Activated CD4-positive, alpha-beta T cell treated with anti-CD3 and anti-CD28 coated beads, Interleukin-2, amount 50 U/mL, for 48 hours (primary cell): ENCODE results near the gene ZFHX3.

Experiments
- DNase-seq, 2 experiments: peaks; one replicate each; pipeline ENCODE4 v3.0.0-alpha.2; 2020

Gene ZFHX3

GRCh38 chr16:72865258-72865657 lies 182.7 kb downstream of the ZFHX3 start:
- DNase-seq: no peak

- no peak for DNase-seq
These were observed 183.6 kb downstream of the ZFHX3 start for GRCh38 chr16:72864130-72864833.

GRCh38 chr16:72862090-72862489 lies 185.8 kb downstream of the ZFHX3 start:
- no peak for DNase-seq

- DNase-seq: no peak
These were observed 187.0 kb downstream of the ZFHX3 start for GRCh38 chr16:72860726-72861562.

GRCh38 chr16:72859581-72859980 lies 188.3 kb downstream of the ZFHX3 start:
- DNase-seq: no peak

GRCh38 chr16:72858665-72859493 lies 189.0 kb downstream of the ZFHX3 start:
- DNase-seq: no peak

GRCh38 chr16:72857834-72858664 lies 189.9 kb downstream of the ZFHX3 start:
- DNase-seq: no peak

GRCh38 chr16:72856797-72857196 lies 191.1 kb downstream of the ZFHX3 start:
- peak; percentile 10 to 23 for DNase-seq

GRCh38 chr16:72854267-72854959 lies 193.5 kb downstream of the ZFHX3 start:
- DNase-seq: no peak

GRCh38 chr16:72853575-72854266 lies 194.2 kb downstream of the ZFHX3 start:
- no peak for DNase-seq

GRCh38 chr16:72852421-72852820 lies 195.5 kb downstream of the ZFHX3 start:
- DNase-seq: no peak

- DNase-seq: no peak
These were observed 197.1 kb downstream of the ZFHX3 start for GRCh38 chr16:72850853-72851252.

- no peak for DNase-seq
These were observed 197.9 kb downstream of the ZFHX3 start for GRCh38 chr16:72850021-72850420.

- DNase-seq: no peak
These were observed 198.9 kb downstream of the ZFHX3 start for GRCh38 chr16:72848759-72849664.

- no peak for DNase-seq
These were observed 199.9 kb downstream of the ZFHX3 start for GRCh38 chr16:72848028-72848400.

- DNase-seq: peak in 1 of 2 experiments; percentile 9
These were observed 200.5 kb downstream of the ZFHX3 start for GRCh38 chr16:72847187-72848027.

- no peak for DNase-seq
These were observed 201.3 kb downstream of the ZFHX3 start for GRCh38 chr16:72846594-72846993.

- DNase-seq: no peak
These were observed 202.5 kb downstream of the ZFHX3 start for GRCh38 chr16:72845322-72846020.
